CD4-positive, alpha-beta T cell treated with Interleukin-15 for 1 hour (primary cell): ENCODE results near the gene TMPRSS12.
"Not testable (repeated sequence)": the region's sequence is repeated elsewhere in the genome, so short reads cannot be mapped to it uniquely, and the experiment has no call there.

ENCODE experiments used
- DNase-seq: peaks from one replicate; pipeline ENCODE4 v3.0.0-alpha.2; 2020

The TMPRSS12 gene

GRCh38 chr12:50859621-50860310 lies 17.0 kb downstream of the TMPRSS12 start:
- DNase-seq = no peak

- no peak for DNase-seq
These were observed 19.6 kb downstream of the TMPRSS12 start for GRCh38 chr12:50862316-50862715.

- DNase-seq = no peak
These were observed 22.5 kb downstream of the TMPRSS12 start for GRCh38 chr12:50865266-50865665.

- not testable (repeated sequence) for DNase-seq
These were observed 26.2 kb downstream of the TMPRSS12 start for GRCh38 chr12:50868881-50869280.

GRCh38 chr12:50882563-50882962 lies 39.8 kb downstream of the TMPRSS12 start:
- no peak for DNase-seq

- DNase-seq = no peak
These were observed 44.5 kb downstream of the TMPRSS12 start for GRCh38 chr12:50887191-50887590.

- no peak for DNase-seq
These were observed 45.9 kb downstream of the TMPRSS12 start for GRCh38 chr12:50888666-50889065.

- no peak for DNase-seq
These were observed 51.5 kb downstream of the TMPRSS12 start for GRCh38 chr12:50894241-50894640.

- no peak for DNase-seq
These were observed 59.0 kb downstream of the TMPRSS12 start for GRCh38 chr12:50901685-50902113.

GRCh38 chr12:50908479-50908878 lies 65.8 kb downstream of the TMPRSS12 start:
- not testable (repeated sequence) for DNase-seq

- DNase-seq = not testable (repeated sequence)
These were observed 69.6 kb downstream of the TMPRSS12 start for GRCh38 chr12:50912361-50912760.

GRCh38 chr12:50913224-50913623 lies 70.5 kb downstream of the TMPRSS12 start:
- DNase-seq = no peak

- DNase-seq = no peak
These were observed 72.3 kb downstream of the TMPRSS12 start for GRCh38 chr12:50914872-50915484.

- no peak for DNase-seq
These were observed 73.6 kb downstream of the TMPRSS12 start for GRCh38 chr12:50916292-50916691.

GRCh38 chr12:50918584-50919316 lies 76.0 kb downstream of the TMPRSS12 start:
- DNase-seq = no peak

GRCh38 chr12:50922820-50923219 lies 80.1 kb downstream of the TMPRSS12 start:
- DNase-seq = no peak

- no peak for DNase-seq
These were observed 80.8 kb downstream of the TMPRSS12 start for GRCh38 chr12:50923361-50924130.

GRCh38 chr12:50924131-50924438 lies 81.4 kb downstream of the TMPRSS12 start:
- DNase-seq = no peak

GRCh38 chr12:50924439-50925341 lies 82.0 kb downstream of the TMPRSS12 start:
- peak; percentile 74 for DNase-seq

- DNase-seq = no peak
These were observed 82.6 kb downstream of the TMPRSS12 start for GRCh38 chr12:50925342-50925651.

- no peak for DNase-seq
These were observed 83.2 kb downstream of the TMPRSS12 start for GRCh38 chr12:50925920-50926319.

- DNase-seq = no peak
These were observed 83.7 kb downstream of the TMPRSS12 start for GRCh38 chr12:50926415-50926814.
